ENCODE data around the gene TPST1.

The TPST1 gene

DNA sequence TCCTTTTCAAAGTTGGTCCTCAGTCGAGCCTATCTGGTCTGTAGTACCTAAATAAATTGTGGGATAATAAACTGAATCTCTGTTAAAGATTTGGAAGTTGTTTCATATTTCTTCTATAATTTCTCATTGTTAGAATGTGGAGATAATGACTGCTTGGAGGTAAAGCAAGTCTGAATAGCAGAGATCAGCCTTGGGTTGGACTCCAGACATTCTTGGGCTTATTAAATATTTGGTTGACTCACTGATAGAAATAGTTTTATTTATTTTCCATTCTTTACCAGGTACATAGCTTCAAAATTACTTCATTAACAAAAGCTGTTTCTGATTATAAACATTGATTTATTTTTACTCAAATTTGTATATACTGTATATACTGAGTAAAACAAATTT is 34.3 kb downstream of the TPST1 start:
- DNase-seq: no peak

DNA sequence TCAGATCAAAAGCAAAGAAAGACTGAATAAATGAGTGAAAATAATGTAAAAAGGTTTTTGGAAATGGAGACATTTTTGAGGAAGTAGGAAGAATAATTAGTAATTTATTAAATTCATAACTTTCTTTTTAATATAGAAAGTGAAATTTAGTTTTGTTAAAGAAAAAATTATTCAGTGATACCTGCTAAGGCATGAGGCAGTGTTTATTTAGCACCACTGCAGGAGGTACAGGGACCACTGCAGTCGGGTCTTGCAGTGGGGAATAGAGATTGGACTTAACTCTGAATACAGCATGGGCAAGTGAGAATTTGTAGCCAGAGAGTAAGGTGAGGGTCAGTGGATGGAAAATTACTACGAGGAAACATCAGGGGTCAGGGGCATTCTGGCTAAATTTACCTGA is 39.9 kb downstream of the TPST1 start:
- DNase-seq: no peak

DNA sequence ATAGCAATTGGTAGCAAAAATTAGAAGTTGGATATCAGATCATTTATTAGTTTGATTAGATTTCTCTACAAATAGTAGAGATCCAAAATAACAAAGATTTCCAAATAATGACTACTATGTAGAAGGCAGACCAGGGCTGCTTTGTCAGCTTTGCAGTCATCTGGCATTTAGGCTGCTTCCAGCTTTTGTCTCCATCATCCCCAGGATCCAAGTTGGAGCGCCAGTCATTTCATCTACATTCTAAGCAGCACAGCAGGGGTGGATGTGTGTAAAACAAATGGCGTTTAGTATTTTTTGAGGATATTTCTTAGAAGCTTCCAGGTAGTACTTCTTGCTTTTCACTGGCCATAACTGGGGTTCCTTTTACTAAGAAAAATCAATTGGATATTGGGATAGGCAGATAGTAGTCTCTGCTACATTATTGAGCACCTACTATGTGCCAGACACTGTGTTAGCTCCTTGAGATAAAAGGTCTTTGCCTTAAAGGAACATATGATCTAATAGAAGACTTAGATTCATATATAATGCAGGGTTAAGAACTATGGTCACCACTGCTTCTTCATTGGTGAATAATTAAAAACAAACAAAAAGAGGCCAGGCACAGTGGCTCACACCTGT is 41.5 kb downstream of the TPST1 start:
- DNase-seq: no peak

DNA sequence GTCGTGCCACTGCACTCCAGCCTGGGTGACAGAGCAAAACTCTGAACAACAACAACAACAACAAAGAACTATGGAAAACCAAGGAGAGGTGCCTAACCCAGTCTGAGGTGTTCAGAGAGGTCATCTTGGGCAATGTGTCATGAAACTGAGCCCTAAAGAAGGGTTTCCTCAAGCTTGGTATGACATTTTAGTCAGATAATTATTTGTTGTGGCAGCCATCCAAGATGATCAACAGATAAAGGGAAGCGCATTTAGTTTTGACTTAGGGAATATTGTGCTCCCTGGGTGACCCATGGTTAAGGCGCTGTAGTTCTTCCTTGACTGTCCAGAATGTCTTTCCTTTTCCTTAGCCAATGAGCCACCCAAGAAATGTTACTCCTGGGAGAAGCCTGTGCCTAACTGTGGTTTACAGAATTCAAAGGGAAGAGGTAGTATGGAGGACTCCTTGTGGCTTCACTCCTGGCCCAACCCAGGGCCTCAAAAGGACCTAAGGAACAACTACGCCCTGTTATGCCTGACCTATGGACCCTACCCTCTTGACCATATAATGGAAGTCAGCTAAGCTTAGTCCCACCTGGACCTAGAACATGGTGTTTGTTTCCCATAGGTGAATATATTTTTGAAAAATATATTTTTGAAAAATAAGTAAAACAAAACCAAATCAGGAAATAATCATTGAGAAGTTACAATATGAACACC is 42.4 kb downstream of the TPST1 start:
- DNase-seq: no peak

DNA sequence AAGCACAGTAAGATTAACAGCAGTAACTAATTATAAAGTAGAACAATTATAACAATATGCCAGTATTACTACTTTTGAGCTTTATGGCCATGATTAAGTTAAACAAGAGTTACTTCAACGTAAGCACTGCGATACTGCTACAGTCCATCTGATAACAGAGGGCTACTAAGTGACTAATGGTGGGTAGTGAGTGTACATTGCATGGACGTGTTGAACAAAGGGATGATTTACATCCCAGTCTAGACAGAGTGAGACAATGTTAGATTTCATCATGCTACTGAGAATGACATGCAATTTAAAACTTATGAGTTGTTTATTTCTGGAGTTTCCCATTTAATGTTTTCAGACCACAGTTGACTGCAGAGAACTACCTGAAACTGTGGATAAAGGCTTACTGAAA is 45.6 kb downstream of the TPST1 start:
- no peak for DNase-seq

DNA sequence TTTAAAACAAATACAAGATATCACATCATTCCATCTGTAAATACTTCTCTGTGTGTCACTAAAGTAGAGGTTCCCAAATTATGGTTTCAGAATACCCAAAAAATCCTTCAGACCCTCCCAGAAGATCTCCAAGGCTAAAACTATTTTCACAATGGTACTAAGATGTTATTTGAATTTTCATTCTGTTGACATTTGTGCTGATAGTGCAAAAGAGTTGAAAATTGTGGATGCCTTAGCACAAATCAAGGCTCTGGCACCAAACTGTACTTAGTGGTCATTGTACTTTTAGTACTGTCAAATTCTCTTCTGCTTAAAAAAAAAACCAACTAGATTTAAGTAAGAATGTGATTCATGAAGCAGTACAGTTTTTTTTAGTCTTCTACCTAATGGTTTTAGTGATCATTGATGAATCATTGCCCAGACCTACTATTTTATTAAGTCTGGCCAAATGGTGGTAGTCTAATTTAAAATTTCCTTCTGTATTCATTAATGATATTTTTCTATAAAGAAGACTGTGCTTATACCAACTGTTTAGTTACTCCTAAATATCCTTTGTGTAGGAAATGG is 50.5 kb downstream of the TPST1 start:
- DNase-seq: no peak

DNA sequence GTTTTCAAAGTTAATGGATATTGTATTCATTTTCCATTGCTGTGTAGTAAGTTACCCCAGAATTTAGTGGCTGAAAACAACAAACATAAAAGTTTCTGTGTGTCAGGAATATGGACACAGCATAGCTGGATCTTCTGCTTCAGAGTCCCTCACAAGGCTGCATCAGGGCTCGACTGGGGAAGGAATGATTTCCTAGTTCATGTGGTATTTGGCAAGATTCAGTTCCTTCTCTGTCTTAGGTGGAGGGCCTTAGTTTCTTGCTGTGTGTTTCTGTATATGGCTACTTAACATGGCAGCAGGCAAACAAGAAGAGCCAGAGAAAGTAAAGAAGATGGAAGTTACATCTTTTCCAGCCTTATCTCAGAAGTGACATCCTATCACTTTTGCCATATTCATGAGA is 51.1 kb downstream of the TPST1 start:
- DNase-seq: no peak

DNA sequence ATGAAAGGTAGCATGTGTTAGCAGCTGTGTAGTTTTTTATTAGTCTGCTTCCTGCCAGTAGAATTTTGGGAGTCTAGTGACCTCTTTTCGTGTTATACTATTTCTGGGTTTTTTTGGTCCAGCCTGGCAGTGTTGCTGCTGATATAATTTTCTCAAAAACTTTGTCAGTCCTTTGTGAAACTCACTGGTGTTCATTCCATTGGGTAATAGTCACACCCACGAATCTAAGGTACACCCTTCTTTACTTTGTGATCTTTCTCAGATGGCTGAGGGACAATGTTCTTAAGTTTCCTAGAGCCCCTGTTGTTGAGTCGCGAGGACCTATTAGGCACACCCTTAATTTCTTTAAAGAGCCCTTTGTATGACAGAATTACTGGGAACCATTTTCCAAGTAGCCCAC is 52.3 kb downstream of the TPST1 start:
- no peak for DNase-seq

DNA sequence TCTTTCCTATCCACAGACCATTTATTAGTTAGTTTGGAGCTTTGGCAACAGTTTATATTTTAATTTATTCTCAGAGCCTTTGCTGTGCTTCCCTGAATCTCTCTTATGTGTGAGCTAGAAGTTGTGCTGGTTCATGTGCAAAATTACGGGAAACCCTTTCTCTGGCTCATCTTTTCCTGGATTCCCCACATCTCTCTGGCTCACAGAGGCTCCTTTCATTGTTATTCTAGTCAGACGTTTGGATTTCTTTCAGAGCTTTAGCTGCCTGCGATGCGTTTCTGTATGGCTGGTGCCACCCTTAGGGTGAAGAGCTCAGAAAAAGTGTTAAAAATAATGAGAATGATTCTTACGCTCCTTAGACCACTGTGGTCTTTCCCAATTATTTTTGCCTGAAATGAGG is 53.3 kb downstream of the TPST1 start:
- no peak for DNase-seq

DNA sequence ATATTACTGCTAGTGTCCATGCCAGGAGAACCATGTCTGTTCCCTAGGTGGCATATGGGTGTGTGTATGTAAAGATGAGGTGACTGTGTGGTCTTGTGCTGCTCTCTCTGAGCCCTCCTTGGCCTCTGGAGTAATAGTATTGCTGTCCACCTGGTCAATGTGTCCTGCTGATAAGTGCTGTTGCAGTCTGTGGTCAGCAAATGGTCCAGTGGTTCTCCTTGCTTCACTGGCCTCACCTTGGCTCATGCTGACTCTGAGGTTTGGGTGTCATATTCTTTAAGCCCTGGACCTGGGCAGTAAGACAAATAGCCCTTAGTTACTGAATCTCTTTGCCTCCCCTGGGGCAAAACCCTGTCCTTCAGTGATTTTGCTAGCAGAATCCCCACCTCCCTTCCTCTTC is 56.8 kb downstream of the TPST1 start:
- no peak for DNase-seq

DNA sequence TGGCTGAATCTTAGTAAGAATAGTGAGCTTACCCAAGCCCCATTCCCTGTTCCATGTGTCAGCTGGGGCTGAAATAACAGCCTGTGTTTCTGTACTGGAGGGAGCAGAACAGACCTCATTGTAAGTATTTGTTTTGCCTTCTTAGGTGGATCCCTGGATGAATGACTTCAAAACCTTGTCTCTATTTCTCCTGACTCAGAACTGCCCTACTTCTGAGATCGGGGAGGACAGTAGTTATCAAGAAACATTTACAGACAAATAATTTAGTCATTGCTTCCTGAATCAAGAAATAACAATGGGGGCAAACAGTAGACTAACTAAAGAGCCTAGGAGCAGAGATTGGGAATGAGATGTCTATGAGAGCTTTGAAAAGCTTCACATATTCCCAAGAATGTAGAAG is 58.8 kb downstream of the TPST1 start:
- DNase-seq: no peak

DNA sequence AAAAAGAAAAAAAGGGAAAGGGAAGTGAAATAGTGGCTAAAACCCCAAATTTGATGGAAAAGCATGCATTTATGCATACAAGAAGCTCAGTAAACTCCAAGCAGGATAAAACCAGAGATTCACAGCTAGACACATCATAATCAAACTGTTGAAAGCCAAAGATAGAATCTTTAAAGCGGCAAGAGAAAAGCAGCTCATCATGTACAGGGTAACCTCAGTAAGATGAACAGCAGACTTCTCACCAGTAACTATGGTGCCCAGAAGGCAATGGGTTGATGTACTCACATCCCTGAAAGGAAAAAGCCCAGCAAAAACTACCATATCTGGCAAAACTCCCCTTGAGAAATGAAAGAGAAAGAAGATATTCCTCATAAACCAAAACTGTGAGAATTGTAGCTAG is 60.4 kb downstream of the TPST1 start:
- no peak for DNase-seq

DNA sequence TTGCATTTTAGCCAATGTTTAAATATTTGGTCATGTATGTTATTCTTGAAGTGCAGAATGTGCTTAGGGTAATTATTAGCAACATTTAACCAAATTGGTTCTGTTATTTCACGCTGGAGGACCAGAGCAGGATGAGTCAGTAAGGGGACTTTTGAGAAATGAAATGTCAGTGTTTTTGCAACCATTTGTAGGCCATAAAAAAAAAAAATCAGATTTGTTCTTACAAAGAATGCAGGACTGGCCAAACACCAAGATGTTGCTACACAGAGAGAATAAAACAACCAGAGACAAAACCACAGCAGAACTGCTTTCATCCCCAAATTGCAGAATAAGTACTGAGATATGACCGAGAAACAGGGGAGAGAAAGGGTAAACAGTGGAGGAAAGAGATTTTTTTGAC is 62.1 kb downstream of the TPST1 start:
- DNase-seq: no peak

DNA sequence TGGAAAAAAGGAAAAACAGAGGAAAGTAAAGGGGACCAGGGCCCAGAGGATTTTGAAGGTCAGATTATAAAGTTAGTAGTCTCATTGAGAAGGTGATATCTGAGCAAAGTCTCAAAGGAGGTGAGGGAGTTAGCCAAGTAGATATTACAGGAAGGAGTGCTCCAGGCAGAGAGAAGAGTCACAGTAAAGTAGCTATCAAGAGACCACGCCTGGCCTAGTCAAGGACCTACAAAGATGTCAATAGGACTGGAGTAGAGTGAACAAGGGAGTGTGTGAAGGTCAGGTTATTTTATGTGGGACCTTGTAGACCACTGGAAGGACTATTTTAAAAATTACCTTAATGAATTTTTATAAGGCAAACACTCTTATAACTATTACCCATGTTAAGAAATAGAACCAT is 64.8 kb downstream of the TPST1 start:
- DNase-seq: no peak

DNA sequence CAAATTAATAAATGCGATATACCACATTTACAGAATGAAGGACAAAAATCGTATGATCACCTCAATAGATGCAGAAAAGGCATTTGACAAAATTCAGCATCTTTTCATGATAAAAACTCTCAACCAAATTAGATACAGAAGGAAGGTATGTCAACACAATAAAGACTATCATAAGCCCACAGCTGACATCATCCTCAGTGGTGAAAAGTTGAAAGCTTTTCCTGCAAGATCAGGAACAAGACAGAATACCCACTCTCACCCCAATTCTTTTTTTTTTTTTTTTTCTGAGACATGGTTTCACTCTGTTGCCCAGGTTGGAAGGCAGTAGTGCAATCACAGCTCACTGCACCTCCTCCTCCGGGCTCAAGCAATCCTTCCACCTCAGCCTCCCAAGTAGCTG is 67.2 kb downstream of the TPST1 start:
- no peak for DNase-seq

DNA sequence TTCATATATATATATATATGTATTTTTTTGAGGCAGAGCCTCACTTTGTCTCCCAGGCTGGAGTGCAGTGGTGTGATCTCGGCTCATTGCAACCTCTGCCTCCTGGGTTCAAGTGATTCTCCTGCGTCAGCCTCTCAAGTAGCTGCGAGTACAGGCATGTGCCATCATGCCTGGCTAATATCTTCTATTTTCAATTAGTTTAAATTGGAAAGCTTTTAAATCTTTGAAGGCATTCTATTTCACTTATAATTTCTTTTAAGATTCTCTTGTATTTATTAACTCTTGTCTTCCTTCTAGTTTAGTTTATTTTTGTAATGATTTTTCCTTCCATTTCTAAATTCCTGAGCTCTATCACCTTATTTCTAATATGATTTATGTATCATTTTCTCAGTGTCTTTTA is 71.2 kb downstream of the TPST1 start:
- no peak for DNase-seq

DNA sequence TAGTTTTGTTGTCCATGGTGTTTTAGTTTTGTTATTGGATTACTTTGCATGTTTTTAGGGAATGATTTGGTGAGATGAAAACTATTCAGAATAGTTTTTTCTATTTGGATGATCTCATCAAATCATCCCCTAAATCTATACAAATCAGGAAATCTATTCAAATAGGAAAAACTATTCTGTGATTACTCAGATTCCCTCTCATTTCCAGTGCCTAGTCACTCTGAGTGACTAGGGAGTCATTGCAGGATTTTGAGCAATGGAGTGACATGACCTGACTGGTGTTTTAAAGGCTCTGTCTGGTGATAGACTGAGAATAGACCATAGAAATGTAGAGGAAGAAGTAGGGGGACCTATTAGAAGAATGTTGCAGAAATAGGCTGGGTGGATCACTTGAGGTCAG is 72.4 kb downstream of the TPST1 start:
- no peak for DNase-seq

DNA sequence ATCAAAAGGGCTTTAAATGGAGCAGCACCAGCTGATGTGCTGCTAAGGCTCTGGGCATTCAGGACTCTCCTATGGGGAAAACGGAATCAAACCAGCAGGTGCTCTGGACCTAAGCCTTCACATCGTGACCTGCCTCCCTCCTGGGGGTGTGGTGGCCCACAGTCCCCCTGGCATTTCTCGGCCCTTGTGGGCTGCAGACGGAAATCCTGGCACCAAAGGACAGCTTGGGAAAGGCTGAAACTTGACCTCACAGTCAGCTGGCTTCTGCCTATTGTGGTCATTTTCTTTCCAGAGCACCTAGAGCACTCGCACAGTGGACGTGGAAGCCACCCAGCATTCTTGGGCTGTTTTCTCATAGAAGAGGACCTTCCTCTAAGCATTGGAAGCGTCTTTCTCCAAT is 74.8 kb downstream of the TPST1 start:
- no peak for DNase-seq

DNA sequence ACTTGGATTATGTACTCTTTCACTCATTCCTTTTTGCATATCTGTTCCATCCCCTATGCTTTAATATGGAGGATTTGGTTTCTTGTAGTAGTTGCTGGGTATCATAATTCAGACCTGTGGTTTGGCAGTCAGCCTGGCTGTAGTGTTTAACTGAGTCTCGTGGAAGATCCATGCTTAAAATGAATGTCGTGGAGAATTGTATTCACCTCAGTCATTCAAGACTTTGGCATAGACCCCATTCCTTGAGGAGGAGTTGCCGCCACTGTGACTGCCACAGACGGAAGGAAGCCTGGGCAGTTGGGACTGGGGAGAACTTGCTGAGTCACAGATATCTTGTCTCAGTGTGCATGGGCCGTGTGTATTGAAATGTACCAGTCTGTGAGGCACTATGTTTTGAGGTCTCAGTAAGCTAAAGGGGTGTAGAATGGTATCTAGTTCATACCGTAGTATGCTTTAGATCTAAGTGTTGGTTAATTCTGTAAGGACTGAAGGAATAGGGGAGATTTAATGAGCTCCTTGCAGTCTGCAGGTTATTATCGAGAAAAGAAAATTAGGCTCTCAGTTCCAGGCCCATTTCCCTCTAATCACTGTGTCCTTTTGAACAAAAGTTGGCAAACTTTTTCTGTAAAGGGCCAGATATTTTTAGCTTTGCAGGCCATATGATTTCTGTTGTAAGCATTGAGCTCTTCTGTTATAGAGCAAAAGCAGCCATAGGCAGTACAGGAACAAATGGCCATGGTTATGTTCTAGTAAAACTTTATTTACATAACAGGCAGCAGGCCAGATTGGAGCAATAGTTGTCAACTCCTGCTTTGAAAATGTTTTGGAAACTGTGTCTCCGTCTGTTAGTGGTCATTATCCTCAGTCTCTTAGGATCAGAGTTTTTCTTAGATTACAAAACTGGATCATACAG is 76.8 kb downstream of the TPST1 start:
- DNase-seq: no peak

DNA sequence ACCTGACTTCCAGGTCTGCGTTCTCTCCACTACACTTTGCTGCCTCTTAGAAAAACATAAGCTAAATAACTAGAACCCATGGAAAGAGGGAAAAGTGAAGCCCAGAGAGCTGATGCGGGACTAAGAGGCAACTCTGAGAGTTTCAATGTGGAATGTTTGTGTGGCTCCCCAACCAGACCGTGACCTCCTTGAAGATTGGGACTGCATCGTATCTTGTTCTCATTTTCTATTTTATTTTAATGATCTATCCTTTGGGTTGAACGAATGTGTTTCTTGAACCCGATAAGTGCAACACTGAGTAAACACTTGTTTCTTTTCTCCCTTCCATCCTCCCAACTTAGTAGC is 77.4 kb downstream of the TPST1 start:
- DNase-seq: no peak

DNA sequence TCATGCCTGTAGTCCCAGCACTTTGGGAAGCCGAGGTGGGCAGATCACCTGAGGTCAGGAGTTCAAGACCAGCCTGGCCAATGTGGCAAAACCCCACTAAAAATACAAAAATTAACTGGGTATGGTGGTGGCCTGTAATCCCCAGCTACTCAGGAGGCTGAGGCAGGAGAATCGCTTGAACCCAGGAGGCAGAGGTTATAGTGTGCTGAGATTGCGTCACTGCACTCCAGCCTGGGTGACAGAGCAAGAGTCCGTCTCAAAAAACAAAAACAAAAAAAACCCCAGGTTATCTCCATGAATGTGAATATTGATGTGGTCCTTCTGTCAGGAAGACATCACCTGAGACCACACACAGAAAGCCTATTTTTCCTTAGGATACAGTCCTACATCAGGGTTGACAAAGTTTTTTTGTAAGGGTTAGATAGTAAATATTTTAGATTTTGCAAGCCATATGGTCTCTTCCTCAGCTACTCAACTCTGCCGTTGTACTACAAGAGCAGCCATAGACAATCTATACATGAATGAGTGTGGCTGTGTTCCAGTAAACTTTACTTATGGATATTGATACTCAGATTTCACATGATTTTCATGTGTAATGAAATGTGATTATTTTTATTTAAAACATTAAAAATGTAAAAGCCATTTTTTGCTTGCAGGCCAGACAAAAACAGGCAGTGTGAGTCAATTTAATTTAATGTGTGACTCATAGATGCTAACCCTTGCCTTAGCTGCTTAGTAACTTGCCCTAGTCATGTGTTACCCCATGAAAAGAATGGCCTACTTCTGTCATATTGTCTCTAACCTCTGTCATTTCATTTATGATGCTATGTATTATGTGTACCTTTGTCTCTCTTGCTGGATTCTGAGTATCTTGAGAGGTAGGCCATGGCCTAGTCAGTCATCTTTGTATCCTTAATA is 78.1 kb downstream of the TPST1 start:
- no peak for DNase-seq

DNA sequence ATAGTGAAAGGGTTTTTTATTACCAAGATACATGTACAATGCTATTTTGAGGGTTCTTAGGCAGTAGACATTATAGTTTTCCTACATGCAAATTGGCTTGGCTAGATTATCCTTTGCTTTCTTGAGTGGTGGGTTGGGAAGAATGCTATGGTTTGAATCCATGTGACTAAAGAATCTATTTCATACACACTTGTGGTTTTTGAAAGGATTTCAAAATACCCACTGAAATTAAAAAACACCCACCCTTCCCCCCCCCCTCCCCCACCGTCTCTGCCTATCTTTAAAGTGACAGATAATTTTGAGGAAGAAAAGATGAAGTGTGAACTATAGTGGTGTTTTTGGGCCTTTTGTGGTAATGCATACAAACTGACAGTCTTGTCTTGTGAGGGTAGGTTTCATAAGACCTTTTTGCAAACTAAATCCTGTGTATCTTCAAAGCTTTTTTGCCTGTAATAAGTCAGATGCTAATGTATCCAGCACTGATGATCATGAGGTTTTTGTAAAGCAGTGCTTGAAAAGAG is 90.9 kb downstream of the TPST1 start:
- no peak for DNase-seq
